ENCODE measurements around the gene MRGPRG.

- TF ChIP-seq NCOA6 (IDR thresholded peaks at IDR 0.05) (no peak), SMC3 (conservative IDR thresholded peaks at IDR 0.05; ENCODE audit: insufficient read depth, low read depth, low read length) (no peak), HCFC1 (IDR thresholded peaks at IDR 0.05; ENCODE audit: low read depth, low read length) (no peak), ATF3 (IDR thresholded peaks at IDR 0.05) (no peak), ATF3 (CRISPR knock-in tag; conservative IDR thresholded peaks at IDR 0.05) (no peak), CAMTA2 (CRISPR knock-in tag; conservative IDR thresholded peaks at IDR 0.05) (no peak), ZNF655 (CRISPR knock-in tag; IDR thresholded peaks at IDR 0.05) (no peak)
These were observed 16.9 kb downstream of the MRGPRG start for GRCh38 chr11:3201677-3202181.

Measured in K562 (cell line).